A673 (cell line): ENCODE results near the gene DSCAML1. TPM values are rescaled to one million over a fixed set of nuclear protein-coding genes. Genes with fewer than 3 reads are reported as not detected.

Experiments used
- BruUV-seq: library from RNA; stranded (reverse); fragments of 400-500 nt; replicated peaks from 2 replicates; lab custom pipeline; 2021; lab: Mats Ljungman, UMichigan
- CTCF ChIA-PET: fragments of 300-600 bp; sonication (Branson Sonifier 250); formaldehyde crosslinking; loops from one replicate; lab custom pipeline; 2022; ENCODE audit warnings: antibody characterized with exemption; lab: Charles Lee
- POLR2A ChIA-PET: fragments of 300-600 bp; sonication (Branson Sonifier 250); formaldehyde crosslinking; loops from one replicate; lab custom pipeline; 2022; ENCODE audit warnings: antibody characterized with exemption; ENCODE audit not compliant: low non-redundant PET; lab: Charles Lee
- DNase-seq: peaks from one replicate; pipeline ENCODE4 v3.0.0-alpha.2; 2015; ENCODE audit warnings: low spot score
- H3K27ac ChIP-seq: fragments of 200-600 bp; sonication (generic); 2 replicates; pipeline ENCODE4 v1.5.1; 2016; ENCODE audit warnings: mixed run types, low read depth, mild to moderate bottlenecking, mixed read lengths, antibody characterized with exemption, low read length; ENCODE audit not compliant: poor library complexity, severe bottlenecking
- H3K27me3 ChIP-seq: fragments of 200-600 bp; sonication (generic); replicated peaks from 2 replicates; pipeline ENCODE4 v1.6.1; 2017; ENCODE audit warnings: mixed run types, low read depth, mild to moderate bottlenecking, mixed read lengths, antibody characterized with exemption, low read length; ENCODE audit not compliant: insufficient read depth, poor library complexity
- H3K36me3 ChIP-seq: fragments of 200-600 bp; sonication (generic); 2 replicates; pipeline ENCODE4 v1.6.1; 2016; ENCODE audit warnings: mixed run types, mild to moderate bottlenecking, mixed read lengths, antibody characterized with exemption, low read length; ENCODE audit not compliant: insufficient read depth, poor library complexity, severe bottlenecking
- H3K4me1 ChIP-seq: fragments of 200-600 bp; sonication (generic); 2 replicates; pipeline ENCODE4 v1.6.1; 2017; ENCODE audit warnings: mixed run types, mild to moderate bottlenecking, mixed read lengths, antibody characterized with exemption, low read length; ENCODE audit not compliant: insufficient read depth, poor library complexity, severe bottlenecking
- H3K4me3 ChIP-seq: fragments of 200-600 bp; sonication (generic); 2 replicates; pipeline ENCODE4 v1.5.1; 2016; ENCODE audit warnings: low read depth, mixed run types, mild to moderate bottlenecking, mixed read lengths, low read length; ENCODE audit not compliant: poor library complexity, severe bottlenecking
- H3K9me3 ChIP-seq: fragments of 200-600 bp; sonication (generic); 2 replicates; pipeline ENCODE4 v1.6.1; 2016; ENCODE audit warnings: mixed run types, low read depth, mild to moderate bottlenecking, mixed read lengths, antibody characterized with exemption, low read length; ENCODE audit not compliant: poor library complexity, severe bottlenecking
- CTCF ChIP-seq: fragments of 300-800, 200-600 bp; sonication (generic); conservative IDR thresholded peaks from 2 replicates; pipeline ENCODE4 v1.5.1; 2017; ENCODE audit warnings: low read depth, mild to moderate bottlenecking, antibody characterized with exemption, low read length, moderate library complexity, mixed read lengths
- EZH2 ChIP-seq: fragments of 200-600 bp; sonication (generic); IDR thresholded peaks from 2 replicates; pipeline ENCODE4 v1.6.1; 2017; ENCODE audit warnings: borderline replicate concordance, low read depth, mild to moderate bottlenecking, mixed read lengths, antibody characterized with exemption, low read length; ENCODE audit not compliant: poor library complexity, severe bottlenecking
- intact Hi-C: fragments of 100-400 bp; cut with micrococcal nuclease; formaldehyde crosslinking; loops from one replicate; pipeline ENCODE4 v1.10.0; 2022; ENCODE audit not compliant: unreplicated experiment
- total RNA-seq: library from RNA; stranded (reverse); gene quantifications from 2 replicates; pipeline ENCODE4 v1.2.3, GENCODE V29; 2021

The DSCAML1 gene
- total RNA-seq, 1 experiment from 2014 or later, result not detected

- intact Hi-C loops, result no loop called here
- H3K27ac ChIP-seq, result no peak overlapping the region
- no peak overlapping the region for H3K4me3 ChIP-seq
- peaks cover 21% of the 10 kb centered on the region for H3K27me3 ChIP-seq
- no peaks in the 10 kb centered on the region for H3K36me3 ChIP-seq
- ChIA-PET POLR2A (no interaction called here), CTCF (no interaction called here)
- H3K9me3 ChIP-seq, result no peaks in the 10 kb centered on the region
- no TSS peak for BruUV-seq
- DNase-seq, result no peak
- H3K4me1 ChIP-seq, result no peaks in the 10 kb centered on the region
- TF ChIP-seq EZH2 (no peak), CTCF (no peak)
Measured at GRCh38 chr11:117476531-117477142, 320.4 kb downstream of the DSCAML1 start.

- Histone ChIP-seq H3K36me3 (no peaks in the 10 kb centered on the region), H3K27me3 (peaks cover 21% of the 10 kb centered on the region), H3K4me3 (no peak overlapping the region), H3K4me1 (no peaks in the 10 kb centered on the region), H3K9me3 (no peaks in the 10 kb centered on the region), H3K27ac (no peak overlapping the region)
- TF ChIP-seq CTCF (no peak), EZH2 (no peak)
- ChIA-PET POLR2A (no interaction called here), CTCF (no interaction called here)
- no peak for DNase-seq
- intact Hi-C loops, result no loop called here
- no TSS peak for BruUV-seq
Measured at GRCh38 chr11:117475716-117476530, 321.1 kb downstream of the DSCAML1 start.

- H3K4me1 ChIP-seq, result no peaks in the 10 kb centered on the region
- intact Hi-C loops, result no loop called here
- CTCF ChIA-PET, result no interaction called here
- POLR2A ChIA-PET, result no interaction called here
- no peak for TF ChIP-seq CTCF
- TF ChIP-seq EZH2, result no peak
- no peak for DNase-seq
- H3K4me3 ChIP-seq, result no peak overlapping the region
- H3K27ac ChIP-seq, result no peak overlapping the region
- H3K9me3 ChIP-seq, result no peaks in the 10 kb centered on the region
- H3K27me3 ChIP-seq, result peaks cover 21% of the 10 kb centered on the region
- no TSS peak for BruUV-seq
- H3K36me3 ChIP-seq, result no peaks in the 10 kb centered on the region
Measured at GRCh38 chr11:117473481-117474091, 323.4 kb downstream of the DSCAML1 start.
